GM19372 (cell line): ENCODE data around the gene PACSIN1.

Experiments used
- ATAC-seq: cut with Tn5 transposase; IDR thresholded peaks from one replicate; pipeline ENCODE4 v1.9.1; 2021; ENCODE audit warnings: mild to moderate bottlenecking, low read depth, moderate library complexity; ENCODE audit not compliant: unreplicated experiment

The PACSIN1 gene

GRCh38 chr6:34558172-34558714 lies 92.4 kb downstream of the PACSIN1 start:
- no peak for ATAC-seq

GRCh38 chr6:34559651-34560365 lies 93.9 kb downstream of the PACSIN1 start:
- no peak for ATAC-seq

- no peak for ATAC-seq
Observed at GRCh38 chr6:34560366-34561226, 94.7 kb downstream of the PACSIN1 start.

GRCh38 chr6:34561227-34561530 lies 95.3 kb downstream of the PACSIN1 start:
- ATAC-seq: no peak

GRCh38 chr6:34562350-34562749 lies 96.5 kb downstream of the PACSIN1 start:
- no peak for ATAC-seq

- no peak for ATAC-seq
Observed at GRCh38 chr6:34562861-34563512, 97.1 kb downstream of the PACSIN1 start.

- no peak for ATAC-seq
Observed at GRCh38 chr6:34563513-34563870, 97.6 kb downstream of the PACSIN1 start.

- ATAC-seq: no peak
Observed at GRCh38 chr6:34564181-34564580, 98.3 kb downstream of the PACSIN1 start.

GRCh38 chr6:34565722-34566137 lies 99.9 kb downstream of the PACSIN1 start:
- no peak for ATAC-seq

- ATAC-seq: no peak
Observed at GRCh38 chr6:34566830-34567546, 101.1 kb downstream of the PACSIN1 start.

- ATAC-seq: no peak
Observed at GRCh38 chr6:34568341-34569201, 102.7 kb downstream of the PACSIN1 start.

GRCh38 chr6:34569361-34569973 lies 103.6 kb downstream of the PACSIN1 start:
- ATAC-seq: no peak

- no peak for ATAC-seq
Observed at GRCh38 chr6:34570066-34570833, 104.4 kb downstream of the PACSIN1 start.

GRCh38 chr6:34571388-34571787 lies 105.5 kb downstream of the PACSIN1 start:
- no peak for ATAC-seq

GRCh38 chr6:34572021-34572420 lies 106.1 kb downstream of the PACSIN1 start:
- ATAC-seq: no peak

- ATAC-seq: no peak
Observed at GRCh38 chr6:34572585-34572984, 106.7 kb downstream of the PACSIN1 start.

- ATAC-seq: no peak
Observed at GRCh38 chr6:34573567-34574183, 107.8 kb downstream of the PACSIN1 start.

GRCh38 chr6:34574647-34575293 lies 108.9 kb downstream of the PACSIN1 start:
- no peak for ATAC-seq
